ENCODE measurements around the gene TNS3. TPM values are rescaled to one million over a fixed set of nuclear protein-coding genes. Genes with fewer than 3 reads are reported as not detected.

Gene TNS3
- total RNA-seq, 1 donor from 2014 or later = 174 TPM

DNA sequence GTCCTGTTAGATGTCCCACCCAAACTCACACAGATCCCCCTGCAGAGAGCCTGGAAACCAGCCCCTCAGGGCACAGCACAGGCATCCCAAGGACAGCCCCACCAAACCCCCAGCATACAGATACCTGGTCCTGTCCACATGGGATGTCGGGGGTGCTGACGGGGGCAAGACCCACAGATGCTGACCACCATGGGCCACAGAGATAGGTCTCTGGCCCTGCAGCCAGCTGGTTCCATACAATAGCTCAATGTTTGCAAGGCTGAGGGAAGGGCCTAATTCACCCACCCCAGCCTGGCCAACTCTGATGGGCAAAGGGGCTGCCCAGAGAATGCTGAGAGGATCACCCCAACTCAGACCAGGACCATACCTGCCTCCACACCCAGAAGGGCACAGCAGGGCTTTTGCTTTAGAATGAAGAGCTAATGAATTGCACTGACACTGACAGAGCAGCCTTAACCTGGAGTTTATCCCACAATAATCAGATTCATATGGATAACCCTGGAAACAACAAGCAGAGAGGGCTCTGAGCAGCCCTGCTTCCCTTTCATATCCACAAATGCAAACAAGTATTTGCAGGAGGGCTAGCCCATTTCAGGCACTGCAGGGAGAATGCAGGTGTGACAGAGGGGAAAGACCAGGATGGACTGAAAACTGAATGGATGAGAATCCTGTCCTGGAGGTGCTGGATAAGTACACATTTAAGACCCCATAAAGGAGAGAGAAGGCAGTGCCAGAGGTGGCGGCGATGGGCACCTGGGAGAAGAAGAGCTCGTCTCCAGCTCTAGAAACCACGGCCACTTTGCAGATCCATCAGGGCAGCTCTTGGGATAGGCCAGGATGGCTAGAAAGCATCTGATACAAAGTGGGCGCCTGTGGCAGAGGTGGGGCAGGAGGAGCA, 126.7 kb downstream of the TNS3 start:
- intact Hi-C loops (cut with DNase I) = no loop called here
- Histone ChIP-seq H3K36me3 (no peaks in the 10 kb centered on the region), H3K4me1 (peaks cover 59% of the 10 kb centered on the region), H3K9me3 (no peaks in the 10 kb centered on the region), H3K27ac (peak overlapping the region; percentile 87), H3K27me3 (ENCODE audit: low read depth) (no peaks in the 10 kb centered on the region), H3K4me3 (no peak overlapping the region)
- DNase-seq (no peak), ATAC-seq (no peak)
- TF ChIP-seq, protein P1, sequence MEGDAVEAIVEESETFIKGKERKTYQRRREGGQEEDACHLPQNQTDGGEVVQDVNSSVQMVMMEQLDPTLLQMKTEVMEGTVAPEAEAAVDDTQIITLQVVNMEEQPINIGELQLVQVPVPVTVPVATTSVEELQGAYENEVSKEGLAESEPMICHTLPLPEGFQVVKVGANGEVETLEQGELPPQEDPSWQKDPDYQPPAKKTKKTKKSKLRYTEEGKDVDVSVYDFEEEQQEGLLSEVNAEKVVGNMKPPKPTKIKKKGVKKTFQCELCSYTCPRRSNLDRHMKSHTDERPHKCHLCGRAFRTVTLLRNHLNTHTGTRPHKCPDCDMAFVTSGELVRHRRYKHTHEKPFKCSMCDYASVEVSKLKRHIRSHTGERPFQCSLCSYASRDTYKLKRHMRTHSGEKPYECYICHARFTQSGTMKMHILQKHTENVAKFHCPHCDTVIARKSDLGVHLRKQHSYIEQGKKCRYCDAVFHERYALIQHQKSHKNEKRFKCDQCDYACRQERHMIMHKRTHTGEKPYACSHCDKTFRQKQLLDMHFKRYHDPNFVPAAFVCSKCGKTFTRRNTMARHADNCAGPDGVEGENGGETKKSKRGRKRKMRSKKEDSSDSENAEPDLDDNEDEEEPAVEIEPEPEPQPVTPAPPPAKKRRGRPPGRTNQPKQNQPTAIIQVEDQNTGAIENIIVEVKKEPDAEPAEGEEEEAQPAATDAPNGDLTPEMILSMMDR (IDR thresholded peaks at IDR 0.05) = no peak

GRCh38 chr7:47454069-47454973, 127.6 kb downstream of the TNS3 start:
- H3K27me3 ChIP-seq (ENCODE audit: low read depth) = no peaks in the 10 kb centered on the region
- no peak overlapping the region for H3K4me3 ChIP-seq
- H3K9me3 ChIP-seq = no peaks in the 10 kb centered on the region
- H3K36me3 ChIP-seq = no peaks in the 10 kb centered on the region
- H3K4me1 ChIP-seq = peaks cover 61% of the 10 kb centered on the region
- DNase-seq (no peak), ATAC-seq (peak in 1 of 2 donors; percentile 18)
- TF ChIP-seq, protein P1 (IDR thresholded peaks at IDR 0.05) = no peak
- intact Hi-C loops (cut with DNase I) = no loop called here
- H3K27ac ChIP-seq = peak overlapping the region; percentile 87

DNA sequence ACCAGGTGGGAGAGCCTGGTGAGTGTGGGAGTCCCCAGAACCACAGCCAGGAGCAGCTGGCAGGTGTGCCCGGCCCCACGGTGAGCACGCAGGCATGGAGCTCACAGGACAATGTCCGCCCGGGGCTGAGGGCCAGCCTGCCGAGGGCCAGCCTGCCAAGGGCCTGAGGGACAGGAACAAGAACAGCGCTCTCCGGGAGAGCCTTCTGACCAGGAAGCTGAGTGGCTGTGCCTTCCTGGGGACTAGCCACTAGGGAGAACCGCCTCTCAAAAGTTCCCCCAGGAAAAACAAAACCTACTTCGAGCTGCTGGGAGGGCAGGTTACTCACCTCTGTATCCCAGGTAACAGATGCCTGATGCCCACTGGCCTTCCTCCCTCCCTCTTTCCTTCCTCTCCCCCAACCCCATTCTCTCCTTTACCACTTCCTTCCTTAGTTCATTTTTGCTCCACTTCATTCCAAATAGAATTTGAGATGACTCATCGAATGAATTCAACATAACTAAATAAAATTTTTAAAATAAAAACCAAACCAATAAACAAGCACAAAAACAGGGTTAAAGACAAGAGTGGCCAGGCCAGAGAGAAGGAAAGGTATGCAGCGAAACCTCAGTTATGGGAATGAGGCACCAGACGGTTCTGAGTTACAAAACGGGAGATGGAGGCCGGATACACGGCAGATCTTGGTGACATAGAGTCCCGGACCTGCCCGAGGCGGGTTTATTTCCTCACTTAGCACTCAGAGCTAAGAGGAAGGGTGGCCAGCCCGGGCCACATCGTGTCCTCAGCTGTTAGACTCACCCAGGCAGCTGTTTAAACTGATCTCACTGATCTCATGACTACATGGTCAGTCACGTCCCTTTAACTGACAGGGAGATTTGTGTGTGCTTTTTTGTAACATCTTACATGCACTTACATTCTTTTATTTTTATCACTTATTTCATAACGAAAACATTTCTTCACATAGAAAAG, 128.5 kb downstream of the TNS3 start:
- ATAC-seq (peak; percentile 85 to 91), DNase-seq (peak; percentile 85)
- H3K4me1 ChIP-seq = peaks cover 56% of the 10 kb centered on the region
- no peaks in the 10 kb centered on the region for H3K27me3 ChIP-seq (ENCODE audit: low read depth)
- TF ChIP-seq, protein P1 (IDR thresholded peaks at IDR 0.05) = no peak
- intact Hi-C loops (cut with DNase I) = no loop called here
- peak overlapping the region; percentile 87 for H3K27ac ChIP-seq
- peaks cover 6% of the 10 kb centered on the region for H3K36me3 ChIP-seq
- H3K9me3 ChIP-seq = no peaks in the 10 kb centered on the region
- H3K4me3 ChIP-seq = peak overlapping the region; percentile 25

- peaks cover 49% of the 10 kb centered on the region for H3K4me1 ChIP-seq
- TF ChIP-seq, protein P1 (IDR thresholded peaks at IDR 0.05) = no peak
- DNase-seq = no peak
- H3K4me3 ChIP-seq = peak overlapping the region; percentile 25
- peak; percentile 10 to 12 for ATAC-seq
- H3K27me3 ChIP-seq (ENCODE audit: low read depth) = no peaks in the 10 kb centered on the region
- H3K27ac ChIP-seq = peak overlapping the region; percentile 87
- no peaks in the 10 kb centered on the region for H3K9me3 ChIP-seq
- H3K36me3 ChIP-seq = peaks cover 6% of the 10 kb centered on the region
- intact Hi-C loops (cut with DNase I) = no loop called here
Observed at GRCh38 chr7:47452715-47453092, 129.2 kb downstream of the TNS3 start.
